Measurements from ENCODE around the gene RAB22A.

Gene RAB22A
- long read RNA-seq, partial matches to known transcripts: 0 of 1 reads
- long read RNA-seq, other reads (novel, unspliced or antisense): 1 of 1 reads

GRCh38 chr20:58309591-58310290, at the start of gene RAB22A:
RAB22A (plus strand) TSS chr20:58309715; CDS start chr20:58309977, 262 bp downstream.
- DNase-seq (ENCODE audit: low read depth in 1 of 2, low spot score in 1 of 2): peak; percentile 52 to 67

GRCh38 chr20:58260006-58260405, 49.5 kb upstream of the RAB22A start:
- no peaks in the 10 kb centered on the region for H3K27me3 ChIP-seq (ENCODE audit: insufficient read depth, poor library complexity, severe bottlenecking)
- no peak for TF ChIP-seq SPI1 (IDR thresholded peaks at IDR 0.05; ENCODE audit: borderline replicate concordance, low read depth)
- no peak for DNase-seq (ENCODE audit: low read depth in 1 of 2, low spot score in 1 of 2)
- H3K4me3 ChIP-seq (replicated peaks; ENCODE audit: insufficient read depth, low read length): no peak overlapping the region
- H3K27ac ChIP-seq (replicated peaks): no peak overlapping the region

More at GRCh38 chr20:58309591-58310290, at the start of gene RAB22A:
- TF ChIP-seq SPI1 (IDR thresholded peaks at IDR 0.05; ENCODE audit: borderline replicate concordance, low read depth): no peak
- TF ChIP-seq GABPA (IDR thresholded peaks at IDR 0.05; ENCODE audit: low read depth): no peak
- 0 out of 2 replicates have a peak, but pooled peaks have one; percentile 45 for TF ChIP-seq POLR2AphosphoS5 (IDR thresholded peaks at IDR 0.05; ENCODE audit: low read depth)
- peak within 1 kb of the TSS; percentile 98 for H3K4me3 ChIP-seq (replicated peaks; ENCODE audit: insufficient read depth, low read length)
- peaks cover 4% of the 10 kb centered on the region for H3K27me3 ChIP-seq (ENCODE audit: insufficient read depth, poor library complexity, severe bottlenecking)
- peak within 1 kb of the TSS; percentile 70 for H3K27ac ChIP-seq (replicated peaks)

GRCh38 chr20:58261660-58262059, 47.9 kb upstream of the RAB22A start:
- no peak for TF ChIP-seq SPI1 (IDR thresholded peaks at IDR 0.05; ENCODE audit: borderline replicate concordance, low read depth)
- TF ChIP-seq REST (IDR thresholded peaks at IDR 0.05; ENCODE audit: insufficient replicate concordance, low read depth): no peak
- TF ChIP-seq CTCF (IDR thresholded peaks at IDR 0.05; ENCODE audit: insufficient read depth, low read length): no peak
- no peak for TF ChIP-seq POLR2AphosphoS5 (IDR thresholded peaks at IDR 0.05; ENCODE audit: low read depth)
- no peak for TF ChIP-seq GABPA (IDR thresholded peaks at IDR 0.05; ENCODE audit: low read depth)

GRCh38 chr20:58264271-58264670, 45.2 kb upstream of the RAB22A start:
- Histone ChIP-seq H3K27me3 (ENCODE audit: insufficient read depth, poor library complexity, severe bottlenecking) (no peaks in the 10 kb centered on the region), H3K4me3 (replicated peaks; ENCODE audit: insufficient read depth, low read length) (no peak overlapping the region), H3K27ac (replicated peaks) (no peak overlapping the region)
- no peak for TF ChIP-seq POLR2AphosphoS5 (IDR thresholded peaks at IDR 0.05; ENCODE audit: low read depth)
- no peak for TF ChIP-seq SPI1 (IDR thresholded peaks at IDR 0.05; ENCODE audit: borderline replicate concordance, low read depth)
- TF ChIP-seq GABPA (IDR thresholded peaks at IDR 0.05; ENCODE audit: low read depth): no peak
- no peak for TF ChIP-seq CTCF (IDR thresholded peaks at IDR 0.05; ENCODE audit: insufficient read depth, low read length)
- no peak for TF ChIP-seq REST (IDR thresholded peaks at IDR 0.05; ENCODE audit: insufficient replicate concordance, low read depth)
- no peak for DNase-seq (ENCODE audit: low read depth in 1 of 2, low spot score in 1 of 2)

More at GRCh38 chr20:58261660-58262059, 47.9 kb upstream of the RAB22A start:
- no peaks in the 10 kb centered on the region for H3K27me3 ChIP-seq (ENCODE audit: insufficient read depth, poor library complexity, severe bottlenecking)
- no peak overlapping the region for H3K4me3 ChIP-seq (replicated peaks; ENCODE audit: insufficient read depth, low read length)
- H3K27ac ChIP-seq (replicated peaks): no peak overlapping the region
- DNase-seq (ENCODE audit: low read depth in 1 of 2, low spot score in 1 of 2): no peak
